HUES48 (cell line): ENCODE measurements around the gene C4BPA.

Experiments used
- H3K27ac ChIP-seq: one replicate; pipeline ENCODE4 v1.7.0; 2013; ENCODE audit warnings: low read depth, low read length, inconsistent platforms
- H3K27me3 ChIP-seq: 2 replicates; pipeline ENCODE4 v1.6.1; 2013; ENCODE audit warnings: mild to moderate bottlenecking, low read length; ENCODE audit not compliant: control insufficient read depth, insufficient read depth
- H3K36me3 ChIP-seq: 2 replicates; pipeline ENCODE4 v1.6.1; 2013; ENCODE audit warnings: low read length; ENCODE audit not compliant: control insufficient read depth, insufficient read depth
- H3K4me1 ChIP-seq: 2 replicates; pipeline ENCODE4 v1.6.1; 2013; ENCODE audit warnings: mild to moderate bottlenecking, low read length; ENCODE audit not compliant: control insufficient read depth, insufficient read depth
- H3K4me3 ChIP-seq: 2 replicates; pipeline ENCODE4 v1.5.1; 2013; ENCODE audit warnings: mild to moderate bottlenecking, low read depth, low read length
- H3K9ac ChIP-seq: 2 replicates; pipeline ENCODE4 v1.6.1; 2013; ENCODE audit warnings: mild to moderate bottlenecking, low read depth, low read length, moderate library complexity
- H3K9me3 ChIP-seq: 2 replicates; pipeline ENCODE4 v1.6.1; 2013; ENCODE audit warnings: low read length; ENCODE audit not compliant: control insufficient read depth, insufficient read depth

The C4BPA gene

GRCh38 chr1:207191061-207191460 lies 87.0 kb downstream of the C4BPA start:
- no peak overlapping the region for H3K4me3 ChIP-seq
- no peaks in the 10 kb centered on the region for H3K36me3 ChIP-seq
- H3K27ac ChIP-seq = no peak overlapping the region
- H3K4me1 ChIP-seq = no peaks in the 10 kb centered on the region
- H3K9ac ChIP-seq = no peak overlapping the region
- no peaks in the 10 kb centered on the region; the same call in 1 of the 2 replicates for H3K9me3 ChIP-seq
- H3K27me3 ChIP-seq = no peaks in the 10 kb centered on the region

GRCh38 chr1:207191776-207192175 lies 87.7 kb downstream of the C4BPA start:
- no peak overlapping the region for H3K27ac ChIP-seq
- no peak overlapping the region for H3K9ac ChIP-seq
- no peaks in the 10 kb centered on the region for H3K4me1 ChIP-seq
- no peaks in the 10 kb centered on the region for H3K27me3 ChIP-seq
- H3K9me3 ChIP-seq = no peaks in the 10 kb centered on the region; the same call in 1 of the 2 replicates
- no peaks in the 10 kb centered on the region for H3K36me3 ChIP-seq
- H3K4me3 ChIP-seq = no peak overlapping the region

DNA sequence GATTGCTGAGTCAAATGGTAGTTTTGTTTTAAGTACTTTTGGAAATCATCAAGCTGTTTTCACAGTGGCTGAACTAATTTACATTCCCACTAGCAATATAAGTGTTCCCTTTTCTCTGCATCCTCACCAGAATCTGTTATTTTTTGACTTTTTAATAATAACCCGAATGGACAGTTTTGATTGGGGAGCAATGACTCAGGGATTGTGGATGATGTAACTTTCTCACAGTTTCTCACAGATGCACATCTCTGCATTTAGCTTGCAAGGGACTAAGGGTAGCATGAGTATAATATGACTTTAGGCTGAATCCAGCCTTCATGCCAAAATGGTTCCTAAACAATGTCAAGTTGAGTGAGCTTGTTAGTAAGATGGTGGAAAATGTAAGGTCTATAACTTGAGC lies 90.2 kb downstream of the C4BPA start:
- no peaks in the 10 kb centered on the region for H3K36me3 ChIP-seq
- no peak overlapping the region for H3K9ac ChIP-seq
- no peak overlapping the region for H3K27ac ChIP-seq
- H3K4me3 ChIP-seq = no peak overlapping the region
- H3K27me3 ChIP-seq = no peaks in the 10 kb centered on the region
- H3K9me3 ChIP-seq = no peaks in the 10 kb centered on the region; the same call in 1 of the 2 replicates
- H3K4me1 ChIP-seq = no peaks in the 10 kb centered on the region
